NB4 (cell line): ENCODE measurements around the gene EXOSC3.

Source experiments
- CTCF ChIP-seq: IDR thresholded peaks from one replicate; pipeline ENCODE4 v1.5.1; 2012; ENCODE audit warnings: low read depth, low read length
- MAX ChIP-seq: IDR thresholded peaks from 2 replicates; pipeline ENCODE4 v1.6.1; 2011; ENCODE audit warnings: low read depth, low read length
- MYC ChIP-seq: IDR thresholded peaks from 2 replicates; pipeline ENCODE4 v1.6.1; 2011; ENCODE audit warnings: low read depth, low read length
- POLR2A ChIP-seq: IDR thresholded peaks from 2 replicates; pipeline ENCODE4 v1.6.1; 2011; ENCODE audit warnings: mild to moderate bottlenecking; ENCODE audit not compliant: insufficient read length; ENCODE audit errors: extremely low read depth

GRCh38 chr9:37784616-37785483 lies at the start of gene EXOSC3:
- TF ChIP-seq CTCF, result no peak
- peak; percentile 77 for TF ChIP-seq POLR2A
- TF ChIP-seq MAX, result no peak; the same call in 1 of the 2 replicates
- TF ChIP-seq MYC, result 0 out of 2 replicates have a peak, but pooled peaks have one; percentile 44
